Activated CD4-positive, alpha-beta T cell treated with anti-CD3 and anti-CD28 coated beads for 24 hours (primary cell): ENCODE results near the gene POC1A.
"Not testable (repeated sequence)": the region's sequence is repeated elsewhere in the genome, so short reads cannot be mapped to it uniquely, and the experiment has no call there.

ENCODE experiments used
- DNase-seq, 2 donors: peaks; one replicate each; pipeline ENCODE4 v3.0.0-alpha.2; 2020; ENCODE audit warnings: low read depth in 2 of 2

Gene POC1A

DNA sequence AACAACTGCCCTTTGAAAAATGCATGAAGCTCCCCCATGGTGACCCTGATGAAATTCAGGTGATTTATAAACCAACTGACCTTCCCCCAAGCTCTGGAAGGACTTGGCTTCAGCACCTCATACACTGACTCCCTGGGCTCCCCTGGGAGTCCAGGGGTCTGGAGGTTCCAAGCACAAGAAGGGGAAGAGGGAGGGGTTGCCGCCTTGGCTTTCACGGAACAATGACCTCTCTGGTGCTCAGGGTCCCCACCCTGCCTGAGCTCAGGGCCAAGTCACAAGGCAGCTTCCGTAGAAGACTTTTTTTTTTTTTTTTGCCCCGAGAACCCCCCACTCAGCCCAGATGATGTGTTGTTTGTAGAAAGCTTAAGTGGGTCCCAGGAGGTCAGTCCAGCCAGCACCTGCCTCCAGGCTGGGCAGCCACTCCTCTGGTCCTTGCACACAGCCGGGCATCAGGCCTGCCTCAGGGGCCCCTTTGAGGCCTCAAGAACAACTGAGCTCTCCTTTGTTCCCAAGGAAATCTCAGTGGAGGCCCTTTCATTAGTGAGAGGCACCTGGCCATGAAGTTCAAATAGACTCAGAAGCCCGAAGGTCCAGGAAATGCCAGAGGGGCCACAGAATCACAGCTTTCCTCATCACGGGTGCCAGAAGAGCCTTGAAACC is 29.7 kb upstream of the POC1A start:
- DNase-seq = no peak

DNA sequence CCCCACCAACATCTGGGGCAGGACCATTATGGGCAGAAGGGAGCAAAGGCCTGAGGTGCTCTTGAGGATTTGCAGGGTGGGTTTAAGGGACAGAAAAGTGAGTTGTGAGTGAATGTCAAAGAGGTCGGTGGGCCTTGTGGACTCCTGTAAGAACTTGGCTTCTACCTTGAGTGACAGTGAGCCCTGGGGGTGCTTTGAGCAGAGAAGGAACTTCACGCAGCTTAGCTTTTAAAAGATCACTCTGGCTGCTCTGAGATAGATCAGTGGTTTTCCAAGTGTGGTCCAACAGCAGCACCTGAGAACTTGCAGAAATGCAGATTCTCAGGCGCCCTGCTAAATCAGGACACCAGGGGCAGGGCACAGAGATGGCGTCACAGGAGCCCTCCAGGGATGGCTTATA is 28.5 kb upstream of the POC1A start:
- no peak for DNase-seq

DNA sequence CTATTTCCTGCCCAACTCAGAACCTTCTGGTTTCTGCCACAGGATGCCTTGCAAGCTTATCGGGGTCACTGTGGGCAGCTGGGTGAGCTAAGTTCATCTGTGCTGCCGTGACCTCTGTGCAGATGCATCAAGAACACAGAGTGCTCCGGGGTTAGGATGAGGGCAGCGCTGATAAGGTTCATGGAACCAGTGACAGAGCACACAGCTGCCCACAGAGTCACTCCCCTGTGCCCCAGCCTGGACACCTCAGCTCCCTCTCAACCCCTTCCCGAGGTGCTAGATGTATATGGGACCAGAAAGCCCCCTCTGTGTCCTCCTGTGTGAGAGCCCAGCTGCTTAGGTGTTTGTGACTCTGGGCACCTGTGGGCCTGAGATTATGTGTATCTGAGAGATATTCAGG is 28.0 kb upstream of the POC1A start:
- no peak for DNase-seq

DNA sequence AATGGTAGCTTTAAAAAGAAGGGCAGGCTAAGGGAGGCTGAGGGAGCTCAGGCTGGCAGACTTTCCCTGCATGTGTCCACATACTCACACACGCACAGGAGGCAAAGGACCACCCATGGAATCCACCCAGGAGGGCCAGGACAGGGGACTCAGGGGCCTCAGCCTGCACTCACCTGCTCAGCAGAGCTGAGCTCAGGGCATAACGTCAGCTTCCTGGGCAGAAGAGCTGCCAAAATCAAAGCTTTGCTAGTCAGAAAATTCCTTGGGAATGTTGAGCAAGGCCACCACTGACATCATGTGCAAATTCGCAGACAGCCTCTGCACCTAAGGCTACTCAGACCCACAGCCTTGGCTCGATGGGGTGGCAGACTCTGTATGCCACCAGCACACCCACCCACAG is 27.3 kb upstream of the POC1A start:
- DNase-seq = no peak

DNA sequence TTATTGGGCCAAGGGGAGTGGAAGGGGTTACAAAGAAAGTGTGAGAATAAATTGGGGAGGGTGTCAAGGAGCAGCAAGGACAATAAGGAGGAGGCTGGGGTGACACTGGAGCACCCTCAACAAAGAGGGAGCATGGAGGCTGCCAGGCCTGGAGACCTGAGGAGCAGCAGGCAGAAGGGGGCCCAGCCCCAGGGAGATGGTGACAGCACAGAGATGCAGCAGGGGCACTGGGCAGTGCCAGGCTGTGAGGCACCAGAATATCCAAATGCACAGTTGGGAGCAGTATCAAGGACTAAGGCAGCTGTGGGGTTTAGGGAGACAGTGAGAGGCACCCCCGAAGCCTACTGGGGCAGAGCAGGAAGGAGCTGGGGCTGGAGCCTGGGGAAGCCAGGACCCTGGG is 24.3 kb upstream of the POC1A start:
- DNase-seq = no peak

DNA sequence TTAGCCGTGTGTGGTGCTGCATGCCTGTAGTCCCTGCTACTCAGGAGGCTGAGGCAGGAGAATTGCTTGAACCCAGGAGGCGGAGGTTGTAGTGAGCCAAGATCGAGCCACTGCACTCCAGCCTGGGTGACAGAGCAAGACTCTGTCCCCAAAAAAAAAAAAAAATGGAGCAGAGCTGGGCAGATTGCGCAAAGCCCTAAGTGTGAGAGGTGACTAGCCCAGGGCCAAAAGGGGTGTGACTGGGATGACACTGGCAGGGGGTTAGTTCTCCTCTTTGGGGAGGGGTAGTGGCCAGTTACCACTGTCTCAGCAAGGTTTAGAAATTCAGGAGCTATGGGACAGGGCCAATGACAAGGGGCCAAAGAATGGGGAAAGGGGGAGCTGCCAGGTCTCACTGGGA is 23.9 kb upstream of the POC1A start:
- DNase-seq = not testable (repeated sequence)

DNA sequence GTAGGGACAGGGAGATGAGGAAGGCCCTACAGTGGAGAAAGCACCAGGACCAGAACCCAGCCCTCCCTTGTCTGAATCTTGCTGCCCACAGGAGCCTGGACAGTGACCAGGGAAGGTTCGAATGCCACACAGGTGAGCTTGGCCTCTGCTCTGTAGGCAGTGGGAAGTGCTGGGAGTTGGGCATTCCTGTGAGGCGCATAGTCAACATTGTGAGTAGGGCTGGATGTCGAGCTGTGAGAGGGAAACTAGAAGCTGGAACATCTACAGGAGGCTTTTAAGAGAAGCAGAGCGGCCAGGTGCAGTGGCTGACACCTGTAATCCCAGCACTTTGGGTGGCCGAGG is 23.4 kb upstream of the POC1A start:
- DNase-seq = no peak

DNA sequence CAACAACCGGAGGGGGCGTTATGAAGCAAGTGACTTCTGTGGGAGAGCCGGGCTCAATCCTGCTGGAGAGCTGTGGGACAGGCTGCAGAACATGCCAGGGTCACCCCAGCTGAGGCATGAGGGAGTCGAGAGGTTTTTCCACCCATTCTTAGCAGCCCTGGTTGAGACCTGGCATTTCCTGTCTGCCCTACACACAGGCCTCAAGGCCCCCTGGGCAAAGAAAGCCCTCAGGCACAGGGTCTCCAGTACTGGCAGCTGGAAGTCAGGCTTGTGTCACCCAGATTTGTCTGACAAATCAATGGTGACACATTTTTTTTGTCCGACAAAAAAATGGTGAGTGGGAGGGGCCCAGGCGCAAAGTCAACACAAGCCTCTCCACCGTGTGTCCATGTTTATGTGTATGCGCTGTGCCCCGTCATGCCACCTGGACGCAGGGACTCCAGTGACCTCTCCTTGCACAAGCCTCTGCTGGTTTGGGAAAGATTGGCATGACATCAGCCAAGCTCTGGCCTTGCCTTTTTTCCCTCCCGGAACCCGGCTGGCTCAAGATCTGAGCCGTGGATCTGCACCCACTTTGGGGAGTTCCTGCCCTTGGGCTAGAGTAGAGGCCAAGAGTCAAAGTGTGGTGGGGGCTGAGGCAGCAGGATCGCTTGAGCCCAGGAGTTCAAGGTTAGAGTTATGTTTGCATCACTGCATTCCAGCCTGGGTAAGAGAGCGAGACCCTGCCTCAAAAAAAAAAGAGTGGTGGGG is 22.9 kb upstream of the POC1A start:
- DNase-seq = no peak

DNA sequence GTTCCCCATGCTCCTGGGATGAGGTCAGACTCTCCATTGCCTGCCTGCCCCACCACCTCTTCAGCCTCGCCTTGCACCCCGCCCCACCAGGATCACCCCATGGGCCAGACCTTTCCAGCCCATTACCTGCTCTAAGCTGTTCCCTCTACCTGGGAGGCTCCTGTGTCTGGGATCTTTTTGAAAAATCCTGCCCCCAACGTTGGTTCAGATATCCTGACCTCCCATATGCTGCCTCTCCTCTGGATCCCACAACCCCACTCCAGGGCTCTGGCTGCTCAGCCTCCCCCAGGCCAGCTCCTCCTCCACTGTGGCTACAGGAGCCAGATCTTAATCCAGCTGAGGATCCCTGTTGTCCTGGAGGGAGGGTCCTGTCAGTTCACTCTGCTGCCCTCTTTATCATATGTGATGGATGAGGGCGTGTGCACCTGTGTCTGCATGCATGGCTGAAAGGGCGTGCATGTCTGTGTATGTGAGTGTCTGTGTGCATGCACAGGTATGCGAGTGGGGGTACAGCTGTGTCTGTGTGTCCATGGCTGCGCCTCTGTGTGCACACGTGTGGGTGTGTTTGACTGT is 22.0 kb upstream of the POC1A start:
- DNase-seq = no peak

DNA sequence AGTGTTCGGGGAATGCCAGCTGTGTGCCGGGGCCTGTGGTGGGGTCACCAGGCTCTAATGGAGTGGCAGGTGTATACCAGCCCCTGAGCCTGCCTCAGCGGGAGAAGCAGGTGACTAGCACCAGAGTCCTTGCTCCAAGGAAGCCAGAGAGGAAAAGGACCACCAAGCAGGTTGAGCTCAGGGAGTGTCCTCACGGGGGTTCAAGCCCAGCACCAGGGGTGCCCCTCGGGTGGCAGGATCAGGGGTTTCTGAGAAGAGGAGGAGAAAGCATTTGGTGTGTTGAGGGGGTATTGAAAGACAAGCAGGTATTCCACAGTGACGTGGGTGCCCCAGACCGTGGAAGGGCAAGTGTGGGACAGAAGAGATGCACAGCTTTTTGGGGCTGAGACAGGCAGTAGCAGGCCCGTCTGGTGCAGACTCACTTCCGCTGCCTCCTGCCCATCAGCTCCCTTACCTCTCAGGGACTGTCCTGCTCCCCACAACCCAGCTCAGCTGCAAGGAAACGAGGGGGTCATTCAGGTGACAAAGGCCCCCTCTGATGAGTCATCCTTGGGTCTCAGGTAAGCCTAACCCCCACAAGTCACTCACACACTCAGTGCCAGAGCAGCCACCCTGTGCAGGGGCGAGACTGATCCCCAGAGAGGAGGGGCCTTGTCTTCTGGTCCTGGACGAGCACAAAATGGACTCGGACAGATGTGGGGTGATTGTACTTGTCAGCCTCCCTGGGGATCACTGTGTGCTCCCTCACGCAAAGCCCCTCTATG is 21.4 kb upstream of the POC1A start:
- DNase-seq = no peak

DNA sequence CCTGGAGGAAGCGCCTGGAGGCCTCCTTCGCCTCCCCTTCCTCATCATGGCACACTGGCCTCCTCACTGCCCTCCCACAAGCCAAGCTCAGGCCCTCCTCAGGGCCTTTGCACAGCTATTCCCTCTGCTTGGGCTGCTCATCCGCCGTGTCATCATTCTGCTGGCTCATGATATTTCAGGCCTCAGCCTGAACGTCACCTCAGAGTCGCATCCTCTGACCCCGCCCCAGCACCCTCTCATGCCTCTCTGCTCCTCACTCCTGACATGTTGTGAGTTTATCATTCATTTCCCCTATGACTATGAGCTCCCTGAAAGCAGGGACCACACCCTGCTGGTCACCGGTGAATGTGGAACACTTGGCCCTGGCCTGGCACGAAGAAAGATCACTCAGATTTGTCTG is 20.7 kb upstream of the POC1A start:
- no peak for DNase-seq

DNA sequence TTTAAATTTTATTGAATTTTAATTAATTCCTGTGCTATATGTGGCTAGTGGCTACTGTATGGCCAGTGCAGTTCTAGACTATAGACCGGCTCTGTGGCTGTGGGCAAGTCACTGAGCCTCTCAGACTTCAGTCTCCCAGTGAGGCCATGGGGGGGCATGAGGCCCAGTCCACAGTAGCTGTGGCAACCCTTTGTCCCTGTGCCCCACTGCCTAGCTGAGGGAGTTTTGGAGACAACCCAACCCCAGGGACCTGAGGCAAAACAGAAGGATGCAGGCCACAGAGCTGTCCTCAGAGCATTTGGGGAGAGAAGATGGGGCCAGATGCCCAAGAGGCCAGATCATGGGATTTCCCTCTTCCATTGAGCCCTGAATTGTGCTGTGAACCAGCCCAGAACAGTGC is 18.9 kb upstream of the POC1A start:
- DNase-seq = no peak

DNA sequence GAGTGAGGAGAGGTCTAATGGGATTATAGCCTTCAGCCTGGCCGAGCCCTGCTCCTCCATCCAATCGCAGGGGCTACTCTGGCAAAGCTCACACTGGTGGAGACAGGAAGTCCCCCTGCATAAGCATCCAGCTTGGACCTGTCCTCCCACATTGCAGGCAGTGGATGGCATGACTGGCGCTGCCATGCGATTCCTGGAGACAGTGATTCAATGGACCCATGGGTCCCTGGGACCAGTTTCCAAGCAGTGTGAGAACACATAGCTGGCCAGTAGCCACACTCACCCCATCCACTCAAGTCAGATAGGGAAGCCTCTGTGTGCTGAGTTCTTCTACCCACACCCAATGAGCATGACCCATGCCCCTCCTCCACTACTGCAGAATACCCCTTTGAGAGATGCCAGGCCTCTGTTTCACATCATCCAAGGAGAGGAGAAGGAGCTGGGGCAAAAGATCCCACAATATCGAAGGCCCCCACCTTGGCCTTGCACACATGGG is 18.1 kb upstream of the POC1A start:
- no peak for DNase-seq

DNA sequence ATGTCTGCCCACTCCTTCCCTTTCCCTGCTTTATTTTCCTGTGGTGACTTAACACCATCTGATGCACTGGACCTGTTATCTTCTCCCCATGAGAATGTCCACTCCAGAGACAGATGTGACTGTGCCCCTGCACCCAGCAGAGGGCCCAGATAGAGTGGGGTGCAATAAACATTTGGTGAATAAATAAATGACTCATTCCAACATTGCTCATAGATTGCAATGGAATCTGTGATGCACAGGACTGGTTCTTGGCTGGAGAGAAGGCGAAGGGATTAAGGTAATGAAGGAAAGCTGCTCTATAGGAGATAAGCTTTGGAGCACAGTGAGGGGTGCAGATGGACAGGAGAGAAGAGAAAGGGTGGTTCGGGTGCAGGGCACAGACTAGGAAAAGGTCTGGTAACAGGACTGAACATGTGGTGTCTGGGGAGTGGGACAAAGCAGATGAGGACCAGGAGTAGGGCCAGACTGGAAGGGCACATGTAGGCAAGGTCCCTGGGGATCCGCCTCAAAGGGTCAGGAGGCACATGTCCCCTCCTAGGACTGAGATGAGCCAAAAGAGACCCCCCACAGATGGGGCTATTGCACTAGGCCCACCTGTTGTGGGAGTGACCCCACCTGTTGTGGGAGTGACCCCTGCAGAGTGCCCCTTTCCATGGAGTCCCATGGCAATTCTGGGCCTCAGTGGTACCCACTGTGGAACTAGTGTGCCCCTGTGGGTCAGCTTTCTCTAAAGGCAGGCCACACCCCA is 17.5 kb upstream of the POC1A start:
- DNase-seq = no peak

DNA sequence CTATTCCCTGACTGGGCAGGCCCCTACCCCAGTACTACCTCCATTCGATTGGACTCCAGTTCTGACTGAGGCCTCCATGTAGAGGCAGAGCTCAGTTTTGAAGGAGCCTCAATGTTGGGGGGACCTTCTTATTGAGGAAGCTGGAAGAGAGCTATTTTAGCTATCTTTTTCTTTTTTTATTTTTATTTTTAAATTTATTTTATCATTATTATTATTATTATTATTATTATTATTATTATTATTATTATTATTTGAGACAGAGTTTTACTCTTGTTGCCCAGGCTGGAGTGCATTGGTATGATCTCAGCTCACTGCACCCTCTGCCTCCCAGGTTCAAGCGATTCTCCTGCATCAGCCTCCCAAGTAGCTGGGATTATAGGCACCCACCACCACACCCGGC is 16.0 kb upstream of the POC1A start:
- DNase-seq = not testable (repeated sequence)

DNA sequence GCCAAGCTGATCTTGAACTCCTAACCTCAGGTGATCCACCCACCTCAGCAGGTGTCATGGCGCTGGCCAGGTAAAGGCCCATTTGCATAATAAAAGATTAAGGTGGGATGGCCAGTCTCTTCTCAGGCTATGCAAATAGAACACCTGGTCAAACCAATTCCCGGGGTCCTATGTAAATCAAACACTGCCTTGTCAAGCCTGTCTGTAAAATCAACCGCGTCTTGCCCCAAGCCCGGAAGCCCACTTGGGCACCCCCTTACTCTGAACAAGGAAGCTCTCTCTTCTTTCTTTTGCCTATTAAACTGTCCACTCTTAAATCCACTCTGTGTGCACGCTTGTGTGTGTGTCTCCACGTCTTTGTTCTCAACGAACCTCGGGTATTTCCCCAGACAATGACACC is 13.0 kb upstream of the POC1A start:
- no peak for DNase-seq

DNA sequence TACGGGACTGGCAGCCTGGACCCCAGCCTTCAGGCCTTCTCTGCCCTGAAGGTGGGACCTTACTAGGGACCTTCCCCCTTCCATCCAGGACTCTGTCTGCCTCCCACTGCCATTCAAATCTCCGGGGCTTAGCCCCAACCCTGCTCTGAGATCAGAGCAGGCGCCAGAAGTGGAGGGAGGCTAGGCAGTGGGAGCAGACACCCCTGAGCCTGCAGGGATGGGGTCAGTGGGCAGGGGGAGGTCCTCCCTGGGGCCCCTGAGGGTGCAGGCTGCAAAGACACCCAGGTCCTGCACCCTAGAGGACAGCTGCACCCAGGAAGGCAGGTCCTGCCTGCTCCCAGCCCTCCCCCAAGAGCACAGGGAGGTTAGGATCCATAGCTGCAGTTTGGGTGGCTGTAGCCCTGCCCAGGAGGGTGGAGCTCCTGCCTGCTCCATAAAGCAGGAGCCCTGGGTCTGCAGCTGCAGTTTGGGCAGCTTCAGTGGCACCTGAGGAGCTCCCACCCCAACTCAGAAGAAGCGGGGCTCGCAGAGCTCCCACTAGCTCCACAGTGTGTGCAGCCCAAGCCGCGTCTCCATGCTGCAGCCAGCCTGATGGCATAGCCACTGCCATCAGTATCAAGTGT is 8.1 kb upstream of the POC1A start:
- no peak for DNase-seq

DNA sequence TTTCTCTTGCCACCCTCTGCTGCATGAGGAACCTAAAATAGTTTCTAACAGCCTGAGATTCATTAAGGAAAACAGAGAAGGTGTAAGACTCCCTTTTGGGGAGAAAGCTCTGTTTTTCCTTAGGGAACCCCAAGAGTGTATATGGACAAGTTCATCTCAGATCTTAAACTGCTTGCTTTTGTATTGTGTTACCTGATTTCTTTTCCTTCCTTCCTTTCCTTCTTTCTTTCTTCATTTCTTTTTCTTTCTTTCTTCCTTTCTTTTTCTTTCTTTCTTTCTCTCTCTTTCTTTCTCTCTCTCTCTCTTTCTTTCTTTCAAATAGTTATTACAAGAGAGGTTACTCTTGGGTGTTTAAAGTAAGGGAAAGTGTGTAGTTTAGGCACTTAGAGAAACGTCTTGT is 5.3 kb upstream of the POC1A start:
- DNase-seq = no peak

DNA sequence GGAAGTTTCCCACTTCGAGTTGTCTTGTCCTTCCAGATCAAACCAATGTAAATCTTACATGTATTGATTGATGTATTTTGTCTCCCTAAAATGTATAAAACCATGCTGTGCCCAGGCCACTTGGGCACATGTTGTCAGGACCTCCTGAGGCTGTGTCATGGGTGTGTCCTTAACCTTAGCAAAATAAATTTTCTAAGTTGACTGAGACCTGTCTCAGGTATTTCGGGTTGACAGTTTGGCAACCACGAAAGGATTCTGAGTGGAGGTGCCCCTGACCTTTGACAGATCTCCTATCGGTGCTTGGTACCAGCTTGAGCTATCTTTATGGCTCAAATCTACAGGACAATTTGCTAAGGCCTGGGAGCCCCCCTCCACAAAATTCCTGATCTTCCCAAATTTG is 1.7 kb upstream of the POC1A start:
- no peak for DNase-seq

DNA sequence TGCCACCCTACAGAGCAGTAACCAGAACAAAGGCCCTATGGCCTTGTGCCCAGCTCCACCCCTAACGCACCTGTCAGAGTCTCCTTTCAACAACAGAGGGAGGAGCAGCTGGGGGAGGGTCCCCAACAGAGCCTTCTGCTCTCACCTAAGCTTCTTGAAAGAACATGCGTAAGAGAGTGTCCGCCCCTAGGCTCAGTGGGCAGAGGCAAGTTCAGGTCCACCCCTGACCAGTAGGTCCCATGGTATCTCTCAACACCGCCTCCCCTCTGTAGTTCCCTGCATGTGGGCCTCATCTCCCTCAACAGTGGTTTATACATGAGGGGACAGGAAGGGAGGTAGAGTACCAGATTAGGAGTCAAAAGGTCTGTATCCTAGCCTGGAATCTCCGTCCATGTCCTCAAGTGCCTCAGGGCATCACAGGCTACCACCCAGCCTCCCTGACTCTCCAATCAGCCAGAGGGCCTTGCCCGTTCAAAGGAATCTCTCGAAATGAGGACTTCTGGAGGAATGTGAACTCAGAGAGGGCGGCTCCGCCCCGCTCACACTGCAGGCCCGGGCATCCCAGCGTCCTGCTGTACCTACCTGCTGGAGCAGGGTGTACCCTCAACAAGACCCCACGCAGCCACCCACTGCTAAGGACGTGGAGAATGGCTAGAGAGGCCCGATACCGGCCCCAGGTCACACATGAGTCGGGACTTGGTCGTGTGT is 680 bp downstream of the POC1A start:
- no peak for DNase-seq

DNA sequence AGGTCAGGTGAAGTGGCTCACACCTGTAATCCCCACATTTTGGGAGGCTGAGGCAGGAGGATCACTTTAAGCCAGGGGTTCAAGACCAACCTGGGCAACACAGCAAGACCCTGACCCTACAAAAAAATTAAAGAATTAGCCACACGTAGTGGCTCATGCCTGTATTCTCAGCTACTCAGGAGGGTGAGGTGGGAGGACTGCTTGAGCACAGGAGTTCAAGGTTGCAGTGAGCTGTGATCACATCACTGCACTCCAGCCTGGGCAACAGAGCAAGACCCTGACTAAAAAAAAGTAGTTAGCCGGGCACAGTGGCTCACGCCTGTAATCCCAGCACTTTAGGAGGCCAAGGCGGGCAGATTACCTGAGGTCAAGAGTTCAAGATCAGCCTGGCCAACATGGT is 2.2 kb downstream of the POC1A start:
- not testable (repeated sequence) for DNase-seq
